GM03348 (cell line): ENCODE measurements around the gene TFPI2.

Experiments
- DNase-seq: peaks from one replicate; pipeline ENCODE4 v3.0.0; 2012; ENCODE audit warnings: low spot score

TFPI2 gene

DNA sequence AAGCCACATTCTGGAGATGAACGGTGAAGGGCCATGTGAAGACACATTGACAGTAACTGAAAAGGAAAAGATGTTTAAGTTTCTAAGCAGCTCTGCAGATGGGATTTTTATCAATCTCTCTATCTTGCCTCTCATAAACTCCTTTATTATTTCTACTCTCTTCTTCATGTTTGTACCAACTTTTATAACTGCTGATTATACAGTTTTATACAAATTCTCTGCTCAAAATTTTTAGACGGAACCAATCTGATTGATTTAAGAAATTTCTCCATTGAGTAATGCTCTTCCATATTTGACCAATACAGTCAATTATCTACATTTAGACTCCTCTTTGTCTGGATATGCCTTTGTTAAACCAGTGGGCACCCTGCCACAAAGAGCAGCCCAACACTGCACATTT is 31.7 kb downstream of the TFPI2 start:
- no peak for DNase-seq

DNA sequence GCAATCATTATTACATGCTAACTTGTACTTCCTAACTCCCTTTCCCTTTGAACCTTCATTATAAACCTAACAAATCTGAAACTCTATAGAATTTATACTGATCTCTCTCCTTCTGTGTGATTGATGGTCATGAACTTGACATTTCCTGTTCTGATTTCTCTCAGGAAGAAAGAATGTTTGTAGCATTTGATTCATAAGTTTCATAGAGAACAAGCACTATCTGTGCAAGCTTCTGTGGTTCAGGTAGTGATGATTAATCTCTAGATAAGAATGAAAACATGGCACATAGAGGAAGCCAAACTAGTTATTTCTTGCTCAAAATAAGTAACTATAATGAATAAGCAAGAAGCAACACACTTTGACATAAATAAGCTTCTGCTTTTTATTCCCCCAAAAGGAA is 34.2 kb downstream of the TFPI2 start:
- no peak for DNase-seq

DNA sequence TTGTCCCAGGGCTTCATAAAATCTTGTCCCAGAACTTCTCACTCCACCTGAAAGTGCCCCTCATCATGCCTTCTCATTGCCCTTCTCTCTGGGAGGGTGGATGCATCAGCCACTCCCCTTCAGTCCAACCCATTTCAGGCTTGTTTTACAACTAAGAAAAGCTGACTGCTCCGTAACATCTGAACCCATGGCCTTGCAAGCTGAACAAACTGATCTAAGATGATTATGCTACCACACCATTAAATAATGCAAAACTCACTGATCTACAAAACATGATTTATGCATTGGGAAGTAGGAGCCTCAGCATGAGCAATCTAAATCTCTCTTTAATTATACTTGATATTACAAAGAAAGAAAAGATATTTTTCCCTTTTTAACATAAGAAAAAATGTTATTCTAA is 34.8 kb downstream of the TFPI2 start:
- no peak for DNase-seq

DNA sequence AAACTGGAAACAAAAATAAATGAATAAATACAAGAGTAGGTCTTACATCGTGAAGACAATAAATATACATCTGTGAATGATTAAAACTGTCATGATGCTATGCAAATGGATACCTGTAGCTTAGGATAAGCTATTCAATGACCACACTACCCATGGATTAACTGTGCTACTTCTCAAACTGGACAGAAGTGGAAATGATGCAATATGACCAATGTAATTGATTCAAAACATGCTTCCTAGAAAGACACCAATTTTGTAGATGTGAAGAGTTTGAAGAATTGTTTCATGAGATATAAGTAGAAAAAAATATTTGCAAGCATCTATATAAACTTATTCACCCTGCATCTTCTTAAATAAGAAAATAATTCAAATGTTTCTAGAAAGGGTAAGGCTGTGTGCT is 36.1 kb downstream of the TFPI2 start:
- DNase-seq: no peak

DNA sequence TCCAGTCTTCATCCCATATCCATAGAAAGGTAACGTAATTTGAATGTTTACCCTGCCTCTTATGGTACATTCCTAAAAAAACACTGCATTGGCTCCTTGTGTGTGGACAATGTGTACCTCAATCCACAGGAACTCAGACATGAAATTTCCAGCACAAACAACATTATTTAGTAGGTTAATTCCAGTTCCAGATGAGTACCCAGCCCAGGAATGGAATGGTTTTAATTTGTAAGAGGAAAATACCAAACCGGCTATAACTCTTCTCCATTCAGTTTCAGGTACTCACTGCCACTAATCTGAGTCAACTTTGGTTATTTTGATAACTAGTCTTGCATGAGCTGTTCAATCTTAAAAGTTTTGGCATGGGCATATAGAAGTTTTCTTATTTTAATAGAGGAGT is 39.0 kb downstream of the TFPI2 start:
- DNase-seq: peak; percentile 6

DNA sequence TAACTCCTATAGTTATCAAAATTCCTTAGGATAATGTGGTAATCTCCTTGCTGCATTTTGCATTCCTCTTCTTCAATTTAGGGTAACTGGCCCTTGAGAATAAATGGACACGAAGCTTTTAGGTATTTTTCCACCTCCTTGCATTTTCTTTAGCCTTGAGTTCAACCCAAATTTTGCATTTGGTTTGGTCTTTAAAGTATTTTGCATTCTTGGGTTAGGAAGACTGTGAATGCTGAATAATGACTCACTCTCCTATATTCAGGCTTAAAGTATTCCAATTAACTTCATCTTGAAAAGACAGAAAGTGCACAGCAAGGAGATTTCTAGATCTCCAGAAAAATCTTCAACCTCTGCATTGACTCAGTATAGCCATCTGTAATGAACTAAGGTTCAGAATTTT is 47.3 kb downstream of the TFPI2 start:
- DNase-seq: peak; percentile 30

DNA sequence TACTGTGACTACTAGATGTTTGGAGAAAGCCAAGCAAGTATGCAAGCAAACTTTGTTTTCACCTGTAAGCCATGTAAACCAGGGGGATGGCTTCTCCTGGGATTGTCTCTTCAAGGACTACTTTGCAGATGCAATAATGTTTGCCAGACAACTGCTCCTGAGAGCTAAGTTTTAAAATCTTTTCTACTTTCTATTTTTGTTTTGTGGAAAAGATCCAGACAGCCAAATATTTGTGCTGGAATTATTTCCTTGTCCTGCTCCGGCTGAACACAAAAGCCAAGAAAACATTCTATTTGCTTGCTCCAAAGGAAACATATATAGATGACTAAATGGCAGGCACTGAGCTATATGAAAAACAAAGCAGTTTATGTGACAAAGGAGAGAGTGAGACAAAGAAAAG is 51.6 kb downstream of the TFPI2 start:
- no peak for DNase-seq

GRCh38 chr7:93837245-93837644 is 53.3 kb downstream of the TFPI2 start:
- no peak for DNase-seq

- no peak for DNase-seq
Observed at GRCh38 chr7:93836116-93836515, 54.4 kb downstream of the TFPI2 start.

GRCh38 chr7:93835702-93836101 is 54.9 kb downstream of the TFPI2 start:
- DNase-seq: no peak
